Measurements from ENCODE around the gene KPTN. TPM values are rescaled to one million over a fixed set of nuclear protein-coding genes. Genes with fewer than 3 reads are reported as not detected.

KPTN gene
- total RNA-seq, 1 donor from 2014 or later, result 9.3 TPM

DNA sequence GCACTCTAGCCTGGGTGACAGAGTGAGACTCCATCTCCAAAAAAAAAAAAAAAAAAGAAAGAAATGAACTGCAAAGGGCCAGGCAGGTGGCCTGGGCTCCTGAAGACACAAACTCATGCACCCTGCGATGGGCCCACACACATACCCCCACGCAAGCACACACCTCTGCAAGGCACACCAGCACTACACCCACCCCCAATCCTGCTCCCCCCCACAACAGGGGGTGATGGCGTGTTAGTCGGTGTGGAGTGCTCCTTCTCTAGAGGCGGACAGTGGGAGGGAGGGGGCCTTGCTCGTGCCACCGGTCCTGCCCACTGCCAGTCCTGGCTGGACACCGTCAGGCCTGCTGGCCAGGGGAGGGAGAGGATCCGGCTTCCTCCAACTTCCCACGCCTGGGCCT is 10.7 kb downstream of the KPTN start:
- H3K36me3 ChIP-seq, result no peaks in the 10 kb centered on the region
- no peak overlapping the region for H3K27ac ChIP-seq
- H3K9me3 ChIP-seq, result no peaks in the 10 kb centered on the region
- intact Hi-C loops (cut with DNase I), result no loop called here
- TF ChIP-seq CTCF (IDR thresholded peaks at IDR 0.05), result no peak
- peaks cover 42% of the 10 kb centered on the region for H3K27me3 ChIP-seq
- DNase-seq, result no peak
- no peak for ATAC-seq
- H3K4me1 ChIP-seq, result peaks cover 6% of the 10 kb centered on the region
- no peak overlapping the region for H3K4me3 ChIP-seq

- TF ChIP-seq CTCF (IDR thresholded peaks at IDR 0.05), result no peak
- no peaks in the 10 kb centered on the region for H3K9me3 ChIP-seq
- H3K4me1 ChIP-seq, result peaks cover 6% of the 10 kb centered on the region
- ATAC-seq (peak; percentile 55), DNase-seq (peak; percentile 75)
- intact Hi-C loops (cut with DNase I), result no loop called here
- H3K27ac ChIP-seq, result no peak within 1 kb of the TSS
- H3K36me3 ChIP-seq, result no peaks in the 10 kb centered on the region
- no peak within 1 kb of the TSS for H3K4me3 ChIP-seq
- H3K27me3 ChIP-seq, result peaks cover 47% of the 10 kb centered on the region
Measured at GRCh38 chr19:47471733-47472457, 12.1 kb downstream of the KPTN start, which contains the start of gene SLC8A2. SLC8A2 (minus strand) TSS chr19:47471893; CDS start chr19:47466403, 5,490 bp downstream.

- intact Hi-C loops (cut with DNase I), result no loop called here
- H3K4me3 ChIP-seq, result no peak overlapping the region
- ATAC-seq, result no peak
Measured at GRCh38 chr19:47471381-47471732, 12.7 kb downstream of the KPTN start.

GRCh38 chr19:47470447-47471195 is 13.4 kb downstream of the KPTN start:
- DNase-seq (no peak), ATAC-seq (no peak)
- TF ChIP-seq CTCF (IDR thresholded peaks at IDR 0.05), result no peak
- intact Hi-C loops (cut with DNase I), result no loop called here
- no peak overlapping the region for H3K27ac ChIP-seq
- peaks cover 50% of the 10 kb centered on the region for H3K27me3 ChIP-seq
- no peaks in the 10 kb centered on the region for H3K9me3 ChIP-seq
- no peak overlapping the region for H3K4me3 ChIP-seq
- no peaks in the 10 kb centered on the region for H3K36me3 ChIP-seq
- peaks cover 6% of the 10 kb centered on the region for H3K4me1 ChIP-seq

More at GRCh38 chr19:47471381-47471732, 12.7 kb downstream of the KPTN start:
- H3K27me3 ChIP-seq, result peaks cover 50% of the 10 kb centered on the region
- no peaks in the 10 kb centered on the region for H3K36me3 ChIP-seq
- no peak overlapping the region for H3K27ac ChIP-seq
- H3K9me3 ChIP-seq, result no peaks in the 10 kb centered on the region
- H3K4me1 ChIP-seq, result peaks cover 6% of the 10 kb centered on the region
- DNase-seq, result no peak
- TF ChIP-seq CTCF (IDR thresholded peaks at IDR 0.05), result no peak

GRCh38 chr19:47469719-47470118 is 14.3 kb downstream of the KPTN start:
- no peak for DNase-seq
- no peak for TF ChIP-seq CTCF (IDR thresholded peaks at IDR 0.05)
- intact Hi-C loops (cut with DNase I), result no loop called here

More at GRCh38 chr19:47469719-47470118, 14.3 kb downstream of the KPTN start:
- H3K4me3 ChIP-seq, result no peak overlapping the region
- peaks cover 50% of the 10 kb centered on the region for H3K27me3 ChIP-seq
- H3K9me3 ChIP-seq, result no peaks in the 10 kb centered on the region
- peaks cover 6% of the 10 kb centered on the region for H3K4me1 ChIP-seq
- H3K36me3 ChIP-seq, result no peaks in the 10 kb centered on the region
- ATAC-seq, result no peak
- H3K27ac ChIP-seq, result no peak overlapping the region
